Gastrocnemius medialis (tissue), 4 donors: ENCODE measurements around the gene SSBP3.

Experiments used
- POLR2A ChIP-seq, 2 donors: fragments of 450-650 bp; IDR thresholded peaks; one replicate each; pipeline ENCODE4 v1.6.1; 2017; ENCODE audit warnings: antibody characterized with exemption in 2 of 2, mild to moderate bottlenecking in 2 of 2, moderate library complexity in 2 of 2
- TF ChIP-seq, protein P1 (sequence below), 5 experiments: fragments of 450-650 bp in 3 of 5; fragments of 200-600 bp in 2 of 5; sonication (generic) in 2 of 5; IDR thresholded peaks in 4 of 5; conservative IDR thresholded peaks in 1 of 5; 1 replicate in 4 of 5; 2 replicates in 1 of 5; pipeline ENCODE4 v1.5.1; 2016 to 2019; ENCODE audit warnings: antibody characterized with exemption in 5 of 5, mild to moderate bottlenecking in 3 of 5, moderate library complexity in 3 of 5

DNA sequence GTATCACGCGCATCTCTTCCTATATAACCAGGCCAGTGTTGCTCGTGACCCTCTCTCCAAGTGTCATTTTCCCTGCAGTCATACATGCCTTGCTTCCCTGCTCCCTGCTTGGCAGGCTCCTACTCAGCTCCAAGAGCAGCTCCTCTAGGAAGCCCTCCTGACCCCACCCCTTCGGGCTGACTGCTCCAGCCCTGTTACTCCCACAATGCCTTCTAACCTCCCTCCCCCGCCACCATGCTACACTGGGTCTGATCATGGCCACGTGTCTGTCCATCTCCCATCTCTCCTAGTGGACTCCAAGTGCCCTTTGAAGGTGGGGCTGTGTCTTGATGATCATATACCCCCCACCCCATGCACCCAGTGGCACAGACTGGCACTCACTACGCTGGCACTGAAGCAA lies 161.5 kb downstream of the SSBP3 start:
- TF ChIP-seq POLR2A (IDR thresholded peaks at IDR 0.05): no peak
- TF ChIP-seq, protein P1, sequence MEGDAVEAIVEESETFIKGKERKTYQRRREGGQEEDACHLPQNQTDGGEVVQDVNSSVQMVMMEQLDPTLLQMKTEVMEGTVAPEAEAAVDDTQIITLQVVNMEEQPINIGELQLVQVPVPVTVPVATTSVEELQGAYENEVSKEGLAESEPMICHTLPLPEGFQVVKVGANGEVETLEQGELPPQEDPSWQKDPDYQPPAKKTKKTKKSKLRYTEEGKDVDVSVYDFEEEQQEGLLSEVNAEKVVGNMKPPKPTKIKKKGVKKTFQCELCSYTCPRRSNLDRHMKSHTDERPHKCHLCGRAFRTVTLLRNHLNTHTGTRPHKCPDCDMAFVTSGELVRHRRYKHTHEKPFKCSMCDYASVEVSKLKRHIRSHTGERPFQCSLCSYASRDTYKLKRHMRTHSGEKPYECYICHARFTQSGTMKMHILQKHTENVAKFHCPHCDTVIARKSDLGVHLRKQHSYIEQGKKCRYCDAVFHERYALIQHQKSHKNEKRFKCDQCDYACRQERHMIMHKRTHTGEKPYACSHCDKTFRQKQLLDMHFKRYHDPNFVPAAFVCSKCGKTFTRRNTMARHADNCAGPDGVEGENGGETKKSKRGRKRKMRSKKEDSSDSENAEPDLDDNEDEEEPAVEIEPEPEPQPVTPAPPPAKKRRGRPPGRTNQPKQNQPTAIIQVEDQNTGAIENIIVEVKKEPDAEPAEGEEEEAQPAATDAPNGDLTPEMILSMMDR (IDR thresholded peaks at IDR 0.05 in 4 of 5, conservative IDR thresholded peaks at IDR 0.05 in 1 of 5): no peak
